GM23248 (cell line): Measurements from ENCODE around the gene CPEB1. TPM values are rescaled to one million over a fixed set of nuclear protein-coding genes. Genes with fewer than 3 reads are reported as not detected.

Source experiments
- DNase-seq: peaks from one replicate; pipeline ENCODE4 v3.0.0-alpha.2; 2015
- H2AFZ ChIP-seq: fragments of 200-600 bp; sonication (generic); 2 replicates; pipeline ENCODE4 v1.6.1; 2016; ENCODE audit warnings: antibody characterized with exemption
- H3F3A ChIP-seq: fragments of 200-600 bp; sonication (generic); 2 replicates; pipeline ENCODE4 v1.6.1; 2016; ENCODE audit warnings: mild to moderate bottlenecking, antibody characterized with exemption, mixed run types; ENCODE audit not compliant: insufficient read depth
- H3K27ac ChIP-seq: fragments of 200-600 bp; sonication (generic); 2 replicates; pipeline ENCODE4 v1.5.1; 2016; ENCODE audit warnings: mild to moderate bottlenecking
- H3K27me3 ChIP-seq: fragments of 200-600 bp; sonication (generic); replicated peaks from 2 replicates; pipeline ENCODE4 v1.6.1; 2016; ENCODE audit warnings: mild to moderate bottlenecking; ENCODE audit not compliant: insufficient read depth
- H3K36me3 ChIP-seq: fragments of 200-600 bp; sonication (generic); 2 replicates; pipeline ENCODE4 v1.6.1; 2016; ENCODE audit warnings: low read depth, mild to moderate bottlenecking
- H3K4me1 ChIP-seq: fragments of 200-600 bp; sonication (generic); 2 replicates; pipeline ENCODE4 v1.6.1; 2016; ENCODE audit warnings: mild to moderate bottlenecking; ENCODE audit not compliant: insufficient read depth
- H3K4me2 ChIP-seq: fragments of 200-600 bp; sonication (generic); one replicate; pipeline ENCODE4 v1.6.1; 2016; ENCODE audit warnings: mild to moderate bottlenecking; ENCODE audit not compliant: unreplicated experiment
- H3K4me3 ChIP-seq: fragments of 200-600 bp; sonication (generic); 2 replicates; pipeline ENCODE4 v1.5.1; 2016; ENCODE audit warnings: mild to moderate bottlenecking
- H3K79me2 ChIP-seq: fragments of 200-600 bp; sonication (generic); 2 replicates; pipeline ENCODE4 v1.6.1; 2016; ENCODE audit warnings: mild to moderate bottlenecking; ENCODE audit not compliant: insufficient read depth
- H3K9ac ChIP-seq: fragments of 200-600 bp; sonication (generic); 2 replicates; pipeline ENCODE4 v1.6.1; 2016; ENCODE audit warnings: mild to moderate bottlenecking
- H3K9me2 ChIP-seq: fragments of 200-600 bp; sonication (generic); 2 replicates; pipeline ENCODE4 v1.6.1; 2016; ENCODE audit warnings: mixed run types, mild to moderate bottlenecking, moderate library complexity; ENCODE audit not compliant: insufficient read depth
- H3K9me3 ChIP-seq: fragments of 200-600 bp; sonication (generic); one replicate; pipeline ENCODE4 v1.6.1; 2017; ENCODE audit warnings: low read depth
- H4K20me1 ChIP-seq: fragments of 200-600 bp; sonication (generic); 2 replicates; pipeline ENCODE4 v1.6.0; 2016; ENCODE audit not compliant: insufficient read depth
- EZH2 ChIP-seq: fragments of 200-600 bp; sonication (generic); IDR thresholded peaks from 2 replicates; pipeline ENCODE4 v1.6.1; 2018; ENCODE audit warnings: antibody characterized with exemption, mild to moderate bottlenecking; ENCODE audit not compliant: insufficient read depth, poor library complexity, severe bottlenecking
- EZH2phosphoT487 ChIP-seq: fragments of 200-600 bp; sonication (generic); IDR thresholded peaks from 2 replicates; pipeline ENCODE4 v1.6.1; 2018; ENCODE audit warnings: antibody characterized with exemption, moderate library complexity, mild to moderate bottlenecking, low read depth; ENCODE audit not compliant: insufficient read depth
- WGBS, 2 experiments: methylation state at CpG; one replicate each; pipeline ENCODE4 v1.1.6; 2015 to 2017; ENCODE audit warnings: low lambda C conversion rate in 2 of 2, low coverage in 1 of 2; ENCODE audit errors: missing lambda C conversion rate in 2 of 2; 5-methylcytosine and 5-hydroxymethylcytosine counted together
- in situ Hi-C: fragments of 300-500 bp; cut with MboI; formaldehyde crosslinking; loops from 2 replicates; pipeline ENCODE4 v1.15.0; 2020
- polyA plus RNA-seq: library from polyadenylated mRNA; unstranded; fragments of >200 nt; fragmentation: Nextera tagmentation; extraction: Ambion mirVana; gene quantifications from 2 replicates; pipeline ENCODE4 v1.2.1, GENCODE V29; 2016
- total RNA-seq: library from RNA; depleted of rRNA; stranded (reverse); fragments of >200 nt; shearing (Covaris generic); gene quantifications from 2 replicates; pipeline ENCODE4 v1.2.3, GENCODE V29; 2014

The CPEB1 gene
- total and polyA plus RNA-seq, 2 experiments from 2014 or later = 5.6 to 8.6 TPM

- no peak overlapping the region for H3K4me3 ChIP-seq
- no peaks in the 10 kb centered on the region for H3K79me2 ChIP-seq
- H3K9me2 ChIP-seq = no peaks in the 10 kb centered on the region
- in situ Hi-C loops = no loop called here
- H3K27me3 ChIP-seq = no peaks in the 10 kb centered on the region
- H3F3A ChIP-seq = no peaks in the 10 kb centered on the region
- TF ChIP-seq EZH2phosphoT487 = no peak
- no peak for TF ChIP-seq EZH2
- WGBS, 2 experiments = 100% methylated on average over 2 of the region's 2 CpGs
- no peaks in the 10 kb centered on the region for H3K4me1 ChIP-seq
- no peaks in the 10 kb centered on the region for H3K36me3 ChIP-seq
- DNase-seq = no peak
- H2AFZ ChIP-seq = no peak overlapping the region
- no peak overlapping the region for H3K27ac ChIP-seq
- no peak overlapping the region for H3K9ac ChIP-seq
- no peaks in the 10 kb centered on the region for H3K9me3 ChIP-seq
- no peaks in the 10 kb centered on the region for H4K20me1 ChIP-seq
- no peak overlapping the region for H3K4me2 ChIP-seq
These were observed 49.3 kb downstream of the CPEB1 start for GRCh38 chr15:82597815-82598214.

GRCh38 chr15:82595766-82596165 lies 51.4 kb downstream of the CPEB1 start:
- H3K4me2 ChIP-seq = no peak overlapping the region
- H3K9ac ChIP-seq = no peak overlapping the region
- H3K9me2 ChIP-seq = no peaks in the 10 kb centered on the region
- no peaks in the 10 kb centered on the region for H3K27me3 ChIP-seq
- 25 to 30% methylated on average over 2 of the region's 2 CpGs for WGBS, 2 experiments
- no peaks in the 10 kb centered on the region for H3K79me2 ChIP-seq
- no peak overlapping the region for H2AFZ ChIP-seq
- no peaks in the 10 kb centered on the region for H3K36me3 ChIP-seq
- in situ Hi-C loops = no loop called here
- H3K4me3 ChIP-seq = no peak overlapping the region
- H3K27ac ChIP-seq = no peak overlapping the region
- H3K9me3 ChIP-seq = no peaks in the 10 kb centered on the region
- no peak for DNase-seq
- H3K4me1 ChIP-seq = no peaks in the 10 kb centered on the region
- TF ChIP-seq EZH2phosphoT487 (no peak), EZH2 (no peak)
- H3F3A ChIP-seq = no peaks in the 10 kb centered on the region
- H4K20me1 ChIP-seq = no peaks in the 10 kb centered on the region

GRCh38 chr15:82595203-82595602 lies 52.0 kb downstream of the CPEB1 start:
- TF ChIP-seq EZH2phosphoT487 (no peak), EZH2 (no peak)

GRCh38 chr15:82587805-82588204 lies 59.4 kb downstream of the CPEB1 start:
- 0 out of 2 replicates have a peak, but pooled peaks cover 6% of the 10 kb centered on the region for H3K4me1 ChIP-seq
- H3K9ac ChIP-seq = no peak overlapping the region
- in situ Hi-C loops = no loop called here
- H2AFZ ChIP-seq = no peak overlapping the region
- no peak overlapping the region for H3K4me3 ChIP-seq
- H3K4me2 ChIP-seq = no peak overlapping the region
- no peaks in the 10 kb centered on the region for H3K9me3 ChIP-seq
- H3K27me3 ChIP-seq = no peaks in the 10 kb centered on the region
- H3F3A ChIP-seq = no peaks in the 10 kb centered on the region
- peak; percentile 30 for DNase-seq
- H3K36me3 ChIP-seq = no peaks in the 10 kb centered on the region
- no peak for TF ChIP-seq EZH2
- no peak for TF ChIP-seq EZH2phosphoT487
- no peak overlapping the region for H3K27ac ChIP-seq
- WGBS, 2 experiments = 43 to 44% methylated on average over 4 of the region's 4 CpGs
- no peaks in the 10 kb centered on the region for H4K20me1 ChIP-seq
- H3K9me2 ChIP-seq = no peaks in the 10 kb centered on the region
- no peaks in the 10 kb centered on the region for H3K79me2 ChIP-seq

More at GRCh38 chr15:82595203-82595602, 52.0 kb downstream of the CPEB1 start:
- Histone ChIP-seq H3K4me2 (no peak overlapping the region), H3K27me3 (no peaks in the 10 kb centered on the region), H2AFZ (no peak overlapping the region), H3K9ac (no peak overlapping the region), H3K4me3 (no peak overlapping the region), H3K9me2 (no peaks in the 10 kb centered on the region), H3K9me3 (no peaks in the 10 kb centered on the region), H3F3A (no peaks in the 10 kb centered on the region), H3K36me3 (no peaks in the 10 kb centered on the region), H3K4me1 (no peaks in the 10 kb centered on the region), H3K79me2 (no peaks in the 10 kb centered on the region), H4K20me1 (no peaks in the 10 kb centered on the region), H3K27ac (no peak overlapping the region)
- no peak for DNase-seq
- in situ Hi-C loops = no loop called here
- 72 to 79% methylated on average over 3 of the region's 3 CpGs for WGBS, 2 experiments

- in situ Hi-C loops = no loop called here
- DNase-seq = peak; percentile 70
- Histone ChIP-seq H3K9ac (no peak overlapping the region), H3K27me3 (no peaks in the 10 kb centered on the region), H3K4me3 (0 out of 2 replicates have a peak overlapping the region, but pooled peaks have one; percentile 15), H3K4me2 (peak overlapping the region; percentile 3), H3K27ac (no peak overlapping the region), H3K9me3 (no peaks in the 10 kb centered on the region), H3K4me1 (0 out of 2 replicates have a peak, but pooled peaks cover 6% of the 10 kb centered on the region), H3F3A (no peaks in the 10 kb centered on the region), H2AFZ (peak overlapping the region; percentile 34; the same call in 1 of the 2 replicates), H3K36me3 (no peaks in the 10 kb centered on the region), H3K9me2 (no peaks in the 10 kb centered on the region), H3K79me2 (no peaks in the 10 kb centered on the region), H4K20me1 (no peaks in the 10 kb centered on the region)
- TF ChIP-seq EZH2phosphoT487 = 0 out of 2 replicates have a peak, but pooled peaks have one; percentile 49
- no peak for TF ChIP-seq EZH2
- 32 to 38% methylated on average over 3 of the region's 3 CpGs for WGBS, 2 experiments
These were observed 62.1 kb downstream of the CPEB1 start for GRCh38 chr15:82585072-82585471.
